ENCODE measurements around the gene CTNNA2. TPM values are rescaled to one million over a fixed set of nuclear protein-coding genes. Genes with fewer than 3 reads are reported as not detected.

The CTNNA2 gene
- total and polyA plus RNA-seq, 4 donors, result 0.01 to 0.37 TPM; not detected in 2

- ATAC-seq (ENCODE audit: insufficient read depth, low FRiP score) (no peak), DNase-seq (no peak)
- Histone ChIP-seq H3K9ac (ENCODE audit: insufficient read depth in 1 of 2, low read length in 2 of 2) (no peak overlapping the region), H3K27ac (ENCODE audit: low read depth in 1 of 2, low read length in 1 of 2) (no peak overlapping the region), H3K4me1 (ENCODE audit: control insufficient read depth in 5 of 5, insufficient read depth in 5 of 5, low read length in 5 of 5) (no peaks in the 10 kb centered on the region), H3K27me3 (ENCODE audit: control insufficient read depth in 3 of 3, insufficient read depth in 3 of 3, low read length in 2 of 3) (no peaks in the 10 kb centered on the region), H3K36me3 (ENCODE audit: control insufficient read depth in 4 of 4, insufficient read depth in 4 of 4, low read length in 4 of 4) (no peaks in the 10 kb centered on the region), H3K9me3 (ENCODE audit: control insufficient read depth in 4 of 4, insufficient read depth in 3 of 4, low read length in 3 of 4) (no peaks in the 10 kb centered on the region), H3K4me3 (no peak overlapping the region)
- TF ChIP-seq, protein P1, sequence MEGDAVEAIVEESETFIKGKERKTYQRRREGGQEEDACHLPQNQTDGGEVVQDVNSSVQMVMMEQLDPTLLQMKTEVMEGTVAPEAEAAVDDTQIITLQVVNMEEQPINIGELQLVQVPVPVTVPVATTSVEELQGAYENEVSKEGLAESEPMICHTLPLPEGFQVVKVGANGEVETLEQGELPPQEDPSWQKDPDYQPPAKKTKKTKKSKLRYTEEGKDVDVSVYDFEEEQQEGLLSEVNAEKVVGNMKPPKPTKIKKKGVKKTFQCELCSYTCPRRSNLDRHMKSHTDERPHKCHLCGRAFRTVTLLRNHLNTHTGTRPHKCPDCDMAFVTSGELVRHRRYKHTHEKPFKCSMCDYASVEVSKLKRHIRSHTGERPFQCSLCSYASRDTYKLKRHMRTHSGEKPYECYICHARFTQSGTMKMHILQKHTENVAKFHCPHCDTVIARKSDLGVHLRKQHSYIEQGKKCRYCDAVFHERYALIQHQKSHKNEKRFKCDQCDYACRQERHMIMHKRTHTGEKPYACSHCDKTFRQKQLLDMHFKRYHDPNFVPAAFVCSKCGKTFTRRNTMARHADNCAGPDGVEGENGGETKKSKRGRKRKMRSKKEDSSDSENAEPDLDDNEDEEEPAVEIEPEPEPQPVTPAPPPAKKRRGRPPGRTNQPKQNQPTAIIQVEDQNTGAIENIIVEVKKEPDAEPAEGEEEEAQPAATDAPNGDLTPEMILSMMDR (IDR thresholded peaks at IDR 0.05; ENCODE audit: control extremely low read depth, extremely low read depth), result no peak
- 95 to 96% methylated on average over 22 of the region's 22 CpGs for WGBS, 2 donors
Observed at GRCh38 chr2:79909521-79909920, 396.7 kb downstream of the CTNNA2 start.

GRCh38 chr2:79910643-79911042 lies 397.8 kb downstream of the CTNNA2 start:
- Histone ChIP-seq H3K4me3 (no peak overlapping the region), H3K9ac (ENCODE audit: insufficient read depth in 1 of 2, low read length in 2 of 2) (no peak overlapping the region), H3K9me3 (ENCODE audit: control insufficient read depth in 4 of 4, insufficient read depth in 3 of 4, low read length in 3 of 4) (no peaks in the 10 kb centered on the region), H3K27me3 (ENCODE audit: control insufficient read depth in 3 of 3, insufficient read depth in 3 of 3, low read length in 2 of 3) (no peaks in the 10 kb centered on the region), H3K27ac (ENCODE audit: low read depth in 1 of 2, low read length in 1 of 2) (no peak overlapping the region), H3K4me1 (ENCODE audit: control insufficient read depth in 5 of 5, insufficient read depth in 5 of 5, low read length in 5 of 5) (peaks cover 0 to 6% (median 0%) of the 10 kb centered on the region in 5 donors), H3K36me3 (ENCODE audit: control insufficient read depth in 4 of 4, insufficient read depth in 4 of 4, low read length in 4 of 4) (no peaks in the 10 kb centered on the region)
- 70 to 79% methylated on average over 1 of the region's 1 CpG for WGBS, 2 donors
- DNase-seq (no peak), ATAC-seq (ENCODE audit: insufficient read depth, low FRiP score) (no peak)
- TF ChIP-seq, protein P1 (IDR thresholded peaks at IDR 0.05; ENCODE audit: control extremely low read depth, extremely low read depth), result no peak

- ATAC-seq (ENCODE audit: insufficient read depth, low FRiP score) (no peak), DNase-seq (peak in 2 of 3 donors; percentile 44 to 74)
- no peaks in the 10 kb centered on the region for H3K27me3 ChIP-seq (ENCODE audit: control insufficient read depth in 3 of 3, insufficient read depth in 3 of 3, low read length in 2 of 3)
- H3K4me1 ChIP-seq (ENCODE audit: control insufficient read depth in 5 of 5, insufficient read depth in 5 of 5, low read length in 5 of 5), result peaks cover 0 to 6% (median 0%) of the 10 kb centered on the region in 5 donors
- H3K36me3 ChIP-seq (ENCODE audit: control insufficient read depth in 4 of 4, insufficient read depth in 4 of 4, low read length in 4 of 4), result no peaks in the 10 kb centered on the region
- H3K9me3 ChIP-seq (ENCODE audit: control insufficient read depth in 4 of 4, insufficient read depth in 3 of 4, low read length in 3 of 4), result no peaks in the 10 kb centered on the region
- H3K27ac ChIP-seq (ENCODE audit: low read depth in 1 of 2, low read length in 1 of 2), result no peak overlapping the region
- WGBS, 2 donors, result 70 to 71% methylated on average over 4 of the region's 4 CpGs
- TF ChIP-seq, protein P1 (IDR thresholded peaks at IDR 0.05; ENCODE audit: control extremely low read depth, extremely low read depth), result no peak
- no peak overlapping the region for H3K4me3 ChIP-seq
- no peak overlapping the region for H3K9ac ChIP-seq (ENCODE audit: insufficient read depth in 1 of 2, low read length in 2 of 2)
Observed at GRCh38 chr2:79915455-79915854, 402.6 kb downstream of the CTNNA2 start.

GRCh38 chr2:79916285-79916684 lies 403.4 kb downstream of the CTNNA2 start:
- DNase-seq, result no peak
- TF ChIP-seq, protein P1 (IDR thresholded peaks at IDR 0.05; ENCODE audit: control extremely low read depth, extremely low read depth), result no peak
- Histone ChIP-seq H3K9me3 (ENCODE audit: control insufficient read depth in 4 of 4, insufficient read depth in 3 of 4, low read length in 3 of 4) (no peaks in the 10 kb centered on the region), H3K36me3 (ENCODE audit: control insufficient read depth in 4 of 4, insufficient read depth in 4 of 4, low read length in 4 of 4) (no peaks in the 10 kb centered on the region), H3K27ac (ENCODE audit: low read depth in 1 of 2, low read length in 1 of 2) (no peak overlapping the region), H3K4me1 (ENCODE audit: control insufficient read depth in 5 of 5, insufficient read depth in 5 of 5, low read length in 5 of 5) (peaks cover 0 to 6% (median 0%) of the 10 kb centered on the region in 5 donors), H3K9ac (ENCODE audit: insufficient read depth in 1 of 2, low read length in 2 of 2) (no peak overlapping the region), H3K27me3 (ENCODE audit: control insufficient read depth in 3 of 3, insufficient read depth in 3 of 3, low read length in 2 of 3) (no peaks in the 10 kb centered on the region), H3K4me3 (no peak overlapping the region)
- 76 to 78% methylated on average over 2 to 3 of the region's 4 CpGs for WGBS, 2 donors
- ATAC-seq (ENCODE audit: insufficient read depth, low FRiP score), result no peak
